GM12878 (cell line): ENCODE data around the gene ZBTB32. TPM values are rescaled to one million over a fixed set of nuclear protein-coding genes. Genes with fewer than 3 reads are reported as not detected.

Experiments used
- BHLHE40 ChIP-seq, 2 experiments: fragments of 450-650 bp in 1 of 2; IDR thresholded peaks; 2 replicates each; pipeline ENCODE4 v1.6.1; 2011 to 2017; ENCODE audit warnings: low read depth in 2 of 2, borderline replicate concordance in 1 of 2, improper control_type of control experiment in 1 of 2, low read length in 1 of 2, mild to moderate bottlenecking in 1 of 2
- CBFB ChIP-seq: IDR thresholded peaks from 2 replicates; pipeline ENCODE4 v1.6.1; 2016; ENCODE audit warnings: antibody characterized with exemption, low read depth
- E4F1 ChIP-seq: fragments of 450-650 bp; IDR thresholded peaks from 2 replicates; pipeline ENCODE4 v1.6.1; 2018; ENCODE audit warnings: borderline replicate concordance, mild to moderate bottlenecking; ENCODE audit not compliant: partially characterized antibody
- ETV6 ChIP-seq, 2 experiments: fragments of 450-650 bp in 1 of 2; IDR thresholded peaks in 1 of 2; conservative IDR thresholded peaks in 1 of 2; 2 replicates each; pipeline ENCODE4 v1.6.1; 2014; ENCODE audit warnings: antibody characterized with exemption in 1 of 2, borderline replicate concordance in 1 of 2, low read depth in 1 of 2, mild to moderate bottlenecking in 1 of 2, moderate library complexity in 1 of 2
- IKZF1 ChIP-seq: fragments of 450-650 bp; conservative IDR thresholded peaks from 2 replicates; pipeline ENCODE4 v1.6.1; 2017; ENCODE audit warnings: antibody characterized with exemption, mild to moderate bottlenecking
- KLF5 ChIP-seq: fragments of 450-650 bp; IDR thresholded peaks from 2 replicates; pipeline ENCODE4 v1.6.1; 2014; ENCODE audit warnings: mild to moderate bottlenecking; ENCODE audit not compliant: partially characterized antibody
- LARP7 ChIP-seq: fragments of 450-650 bp; IDR thresholded peaks from 2 replicates; pipeline ENCODE4 v1.6.1; 2017; ENCODE audit warnings: mild to moderate bottlenecking
- NBN ChIP-seq: fragments of 450-650 bp; IDR thresholded peaks from 2 replicates; pipeline ENCODE4 v1.6.1; 2016
- NR2C1 ChIP-seq: fragments of 450-650 bp; IDR thresholded peaks from 2 replicates; pipeline ENCODE4 v1.6.1; 2017; ENCODE audit warnings: antibody characterized with exemption, mild to moderate bottlenecking, moderate library complexity
- POU2F2 ChIP-seq: IDR thresholded peaks from 3 replicates; pipeline ENCODE4 v1.6.1; 2011; ENCODE audit warnings: low read depth, mild to moderate bottlenecking, low read length, borderline replicate concordance
- TARDBP ChIP-seq: IDR thresholded peaks from 2 replicates; pipeline ENCODE4 v1.6.1; 2016; ENCODE audit warnings: borderline replicate concordance
- TCF12 ChIP-seq: IDR thresholded peaks from 2 replicates; pipeline ENCODE4 v1.6.1; 2011; ENCODE audit warnings: low read depth, mild to moderate bottlenecking, low read length
- USF1 ChIP-seq: IDR thresholded peaks from 2 replicates; pipeline ENCODE4 v1.6.1; 2011; ENCODE audit warnings: borderline replicate concordance, low read depth, mild to moderate bottlenecking, moderate library complexity, mixed read lengths, low read length; ENCODE audit not compliant: insufficient read depth; ENCODE audit errors: extremely low read length
- polyA plus RNA-seq, 11 experiments: library from polyadenylated mRNA; depleted of rRNA in 4 of 11; unstranded in 6 of 11; stranded (reverse) in 5 of 11; fragments of >200 nt; fragmentation: Nextera tagmentation in 4 of 11; fragmentation: Illumina TruSeq in 1 of 11; extraction: Ambion mirVana in 4 of 11; extraction: Trizol in 1 of 11; gene quantifications; 1 replicate in 1 of 11; 2 replicates in 10 of 11; pipeline versions ENCODE4 v1.2.1 to v1.2.3, GENCODE V29; 2011 to 2016; ENCODE audit warnings: inconsistent platforms in 2 of 11, missing spikeins in 2 of 11, low read depth in 1 of 11
- total RNA-seq, 4 experiments: library from RNA; depleted of rRNA in 3 of 4; stranded (reverse); fragments of >200 nt in 3 of 4; fragmentation: Illumina TruSeq in 1 of 4; extraction: Trizol in 1 of 4; gene quantifications; 2 replicates each; pipeline versions ENCODE4 v1.2.1 to v1.2.3, GENCODE V29; 2013 to 2021
- TF ChIP-seq, protein P1 (sequence below): fragments of 450-650 bp; IDR thresholded peaks from 2 replicates; pipeline ENCODE4 v1.6.1; 2016; ENCODE audit warnings: mild to moderate bottlenecking, moderate library complexity, borderline replicate concordance
- TF ChIP-seq, protein P2 (sequence below): fragments of 450-650 bp; IDR thresholded peaks from 2 replicates; pipeline ENCODE4 v1.6.1; 2017; ENCODE audit warnings: mild to moderate bottlenecking, low read depth, inconsistent platforms; ENCODE audit not compliant: poor library complexity, severe bottlenecking
- TF ChIP-seq, protein P3 (sequence below), 3 experiments: IDR thresholded peaks in 2 of 3; conservative IDR thresholded peaks in 1 of 3; 2 replicates each; pipeline ENCODE4 v1.5.1; 2011; ENCODE audit warnings: low read depth in 3 of 3, low read length in 3 of 3, mild to moderate bottlenecking in 3 of 3, control low read depth in 2 of 3, moderate library complexity in 2 of 3, inconsistent platforms in 1 of 3, mixed read lengths in 1 of 3; ENCODE audit not compliant: control insufficient read depth in 2 of 3, insufficient read depth in 1 of 3; ENCODE audit errors: extremely low read depth in 1 of 3

The ZBTB32 gene
- total and polyA plus RNA-seq, 10 of the 15 experiments (the other 5 are each of a cell fraction or from before 2014, with no cell fraction given) = 1.0 to 46.7 (median 16.0) TPM

- TF ChIP-seq E4F1 = no peak
- TF ChIP-seq TARDBP = no peak
- no peak for TF ChIP-seq NR2C1
- TF ChIP-seq, protein P1, sequence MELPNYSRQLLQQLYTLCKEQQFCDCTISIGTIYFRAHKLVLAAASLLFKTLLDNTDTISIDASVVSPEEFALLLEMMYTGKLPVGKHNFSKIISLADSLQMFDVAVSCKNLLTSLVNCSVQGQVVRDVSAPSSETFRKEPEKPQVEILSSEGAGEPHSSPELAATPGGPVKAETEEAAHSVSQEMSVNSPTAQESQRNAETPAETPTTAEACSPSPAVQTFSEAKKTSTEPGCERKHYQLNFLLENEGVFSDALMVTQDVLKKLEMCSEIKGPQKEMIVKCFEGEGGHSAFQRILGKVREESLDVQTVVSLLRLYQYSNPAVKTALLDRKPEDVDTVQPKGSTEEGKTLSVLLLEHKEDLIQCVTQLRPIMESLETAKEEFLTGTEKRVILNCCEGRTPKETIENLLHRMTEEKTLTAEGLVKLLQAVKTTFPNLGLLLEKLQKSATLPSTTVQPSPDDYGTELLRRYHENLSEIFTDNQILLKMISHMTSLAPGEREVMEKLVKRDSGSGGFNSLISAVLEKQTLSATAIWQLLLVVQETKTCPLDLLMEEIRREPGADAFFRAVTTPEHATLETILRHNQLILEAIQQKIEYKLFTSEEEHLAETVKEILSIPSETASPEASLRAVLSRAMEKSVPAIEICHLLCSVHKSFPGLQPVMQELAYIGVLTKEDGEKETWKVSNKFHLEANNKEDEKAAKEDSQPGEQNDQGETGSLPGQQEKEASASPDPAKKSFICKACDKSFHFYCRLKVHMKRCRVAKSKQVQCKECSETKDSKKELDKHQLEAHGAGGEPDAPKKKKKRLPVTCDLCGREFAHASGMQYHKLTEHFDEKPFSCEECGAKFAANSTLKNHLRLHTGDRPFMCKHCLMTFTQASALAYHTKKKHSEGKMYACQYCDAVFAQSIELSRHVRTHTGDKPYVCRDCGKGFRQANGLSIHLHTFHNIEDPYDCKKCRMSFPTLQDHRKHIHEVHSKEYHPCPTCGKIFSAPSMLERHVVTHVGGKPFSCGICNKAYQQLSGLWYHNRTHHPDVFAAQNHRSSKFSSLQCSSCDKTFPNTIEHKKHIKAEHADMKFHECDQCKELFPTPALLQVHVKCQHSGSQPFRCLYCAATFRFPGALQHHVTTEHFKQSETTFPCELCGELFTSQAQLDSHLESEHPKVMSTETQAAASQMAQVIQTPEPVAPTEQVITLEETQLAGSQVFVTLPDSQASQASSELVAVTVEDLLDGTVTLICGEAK = no peak
- peak; percentile 73 for TF ChIP-seq TCF12
- TF ChIP-seq LARP7 = 0 out of 2 replicates have a peak, but pooled peaks have one; percentile 35
- TF ChIP-seq ETV6 (conservative IDR thresholded peaks at IDR 0.05 in 1 of 2, IDR thresholded peaks at IDR 0.05 in 1 of 2; ENCODE audit: borderline replicate concordance in 1 of 2, low read depth in 1 of 2) = no peak; a peak in 1 of 4 replicates
- no peak for TF ChIP-seq BHLHE40 (IDR thresholded peaks at IDR 0.05; ENCODE audit: borderline replicate concordance in 1 of 2, low read depth in 2 of 2, low read length in 1 of 2)
- TF ChIP-seq CBFB = 0 out of 2 replicates have a peak, but pooled peaks have one; percentile 38
- TF ChIP-seq USF1 = no peak
- TF ChIP-seq POU2F2 = no peak
- 0 out of 2 replicates have a peak, but pooled peaks have one; percentile 27 for TF ChIP-seq NBN
- TF ChIP-seq, protein P2, sequence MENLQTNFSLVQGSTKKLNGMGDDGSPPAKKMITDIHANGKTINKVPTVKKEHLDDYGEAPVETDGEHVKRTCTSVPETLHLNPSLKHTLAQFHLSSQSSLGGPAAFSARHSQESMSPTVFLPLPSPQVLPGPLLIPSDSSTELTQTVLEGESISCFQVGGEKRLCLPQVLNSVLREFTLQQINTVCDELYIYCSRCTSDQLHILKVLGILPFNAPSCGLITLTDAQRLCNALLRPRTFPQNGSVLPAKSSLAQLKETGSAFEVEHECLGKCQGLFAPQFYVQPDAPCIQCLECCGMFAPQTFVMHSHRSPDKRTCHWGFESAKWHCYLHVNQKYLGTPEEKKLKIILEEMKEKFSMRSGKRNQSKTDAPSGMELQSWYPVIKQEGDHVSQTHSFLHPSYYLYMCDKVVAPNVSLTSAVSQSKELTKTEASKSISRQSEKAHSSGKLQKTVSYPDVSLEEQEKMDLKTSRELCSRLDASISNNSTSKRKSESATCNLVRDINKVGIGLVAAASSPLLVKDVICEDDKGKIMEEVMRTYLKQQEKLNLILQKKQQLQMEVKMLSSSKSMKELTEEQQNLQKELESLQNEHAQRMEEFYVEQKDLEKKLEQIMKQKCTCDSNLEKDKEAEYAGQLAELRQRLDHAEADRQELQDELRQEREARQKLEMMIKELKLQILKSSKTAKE = no peak
- TF ChIP-seq, protein P3, sequence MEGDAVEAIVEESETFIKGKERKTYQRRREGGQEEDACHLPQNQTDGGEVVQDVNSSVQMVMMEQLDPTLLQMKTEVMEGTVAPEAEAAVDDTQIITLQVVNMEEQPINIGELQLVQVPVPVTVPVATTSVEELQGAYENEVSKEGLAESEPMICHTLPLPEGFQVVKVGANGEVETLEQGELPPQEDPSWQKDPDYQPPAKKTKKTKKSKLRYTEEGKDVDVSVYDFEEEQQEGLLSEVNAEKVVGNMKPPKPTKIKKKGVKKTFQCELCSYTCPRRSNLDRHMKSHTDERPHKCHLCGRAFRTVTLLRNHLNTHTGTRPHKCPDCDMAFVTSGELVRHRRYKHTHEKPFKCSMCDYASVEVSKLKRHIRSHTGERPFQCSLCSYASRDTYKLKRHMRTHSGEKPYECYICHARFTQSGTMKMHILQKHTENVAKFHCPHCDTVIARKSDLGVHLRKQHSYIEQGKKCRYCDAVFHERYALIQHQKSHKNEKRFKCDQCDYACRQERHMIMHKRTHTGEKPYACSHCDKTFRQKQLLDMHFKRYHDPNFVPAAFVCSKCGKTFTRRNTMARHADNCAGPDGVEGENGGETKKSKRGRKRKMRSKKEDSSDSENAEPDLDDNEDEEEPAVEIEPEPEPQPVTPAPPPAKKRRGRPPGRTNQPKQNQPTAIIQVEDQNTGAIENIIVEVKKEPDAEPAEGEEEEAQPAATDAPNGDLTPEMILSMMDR (IDR thresholded peaks at IDR 0.05 in 2 of 3, conservative IDR thresholded peaks at IDR 0.05 in 1 of 3; ENCODE audit: control insufficient read depth in 2 of 3, extremely low read depth in 1 of 3, insufficient read depth in 1 of 3, low read depth in 3 of 3, low read length in 3 of 3) = peak; percentile 36 to 56 (median 50); a peak in 4 of 6 replicates
- no peak for TF ChIP-seq KLF5
- TF ChIP-seq IKZF1 = peak; percentile 27; the same call in 1 of the 2 replicates
Observed at GRCh38 chr19:35714601-35715354, 10.4 kb downstream of the ZBTB32 start (continued).
